ENCODE results near the gene P4HB. TPM values are rescaled to one million over a fixed set of nuclear protein-coding genes. Genes with fewer than 3 reads are reported as not detected.

The P4HB gene
- total and polyA plus RNA-seq, 2 of the 4 experiments (the other 2 are of a cell fraction), result 599 to 932 TPM

GRCh38 chr17:81851423-81851822 is 8.9 kb downstream of the P4HB start:
- H2AFZ ChIP-seq (replicated peaks; ENCODE audit: low read length, poor library complexity), result no peak overlapping the region
- no peak for DNase-seq
- CTCF ChIA-PET, result no interaction called here
- H2AK5ac ChIP-seq (ENCODE audit: low read depth, low read length), result no peak overlapping the region
- dilution Hi-C loops (cut with HindIII; ENCODE audit: low sequenced_read_pairs, unreplicated experiment), result no loop called here
- H2BK20ac ChIP-seq (ENCODE audit: low read depth, low read length), result no peak overlapping the region
- H3K23ac ChIP-seq (ENCODE audit: low read depth, low read length), result no peak overlapping the region
- H3K4ac ChIP-seq (ENCODE audit: low read depth, low read length), result no peak overlapping the region
- in situ Hi-C loops (cut with MboI; ENCODE audit: low sequenced_read_pairs), result no loop called here
- H2BK15ac ChIP-seq (ENCODE audit: low read depth, low read length), result no peak overlapping the region
- H3K56ac ChIP-seq (ENCODE audit: extremely low read depth, insufficient read depth, low read length), result no peak overlapping the region
- no peak overlapping the region for H2BK120ac ChIP-seq (ENCODE audit: low read depth, low read length)
- no peak overlapping the region for H2BK5ac ChIP-seq (ENCODE audit: low read depth, low read length, poor library complexity, severe bottlenecking)
- TF ChIP-seq FOS (IDR thresholded peaks at IDR 0.05; ENCODE audit: low read depth, low read length) (no peak), RAD21 (IDR thresholded peaks at IDR 0.05; ENCODE audit: low read length) (no peak), BHLHE40 (IDR thresholded peaks at IDR 0.05; ENCODE audit: low read depth, low read length) (no peak), RFX5 (IDR thresholded peaks at IDR 0.05; ENCODE audit: low read depth, low read length) (no peak), CEBPB (IDR thresholded peaks at IDR 0.05; ENCODE audit: low read depth, low read length) (no peak), MXI1 (IDR thresholded peaks at IDR 0.05; ENCODE audit: borderline replicate concordance, low read depth, low read length) (no peak), CHD1 (IDR thresholded peaks at IDR 0.05; ENCODE audit: low read depth, low read length) (no peak)
- H3K9ac ChIP-seq (ENCODE audit: low read depth, low read length), result no peak overlapping the region
- H2AK9ac ChIP-seq (replicated peaks; ENCODE audit: low read depth, low read length, poor library complexity), result no peak overlapping the region
- no peak overlapping the region for H4K8ac ChIP-seq (ENCODE audit: low read depth in 2 of 2, low read length in 2 of 2)
- H3K4me3 ChIP-seq (ENCODE audit: insufficient read depth, low read depth, low read length), result no peak overlapping the region
- POLR2A ChIA-PET (ENCODE audit: unreplicated experiment), result no interaction called here
- no peaks in the 10 kb centered on the region for H3K9me3 ChIP-seq (ENCODE audit: control insufficient read depth, insufficient read depth, low read length)
- peaks cover 7% of the 10 kb centered on the region; the same call in 1 of the 2 replicates for H3K9me1 ChIP-seq (ENCODE audit: insufficient read depth, low read length)
- H3K27me3 ChIP-seq (ENCODE audit: control insufficient read depth, insufficient read depth, low read length), result no peaks in the 10 kb centered on the region
- H3K79me1 ChIP-seq (ENCODE audit: low read depth in 1 of 2, low read length in 2 of 2), result peaks cover 9 to 73% of the 10 kb centered on the region in 2 experiments
- H4K91ac ChIP-seq (ENCODE audit: insufficient read depth, low read depth, low read length), result no peak overlapping the region
- ATAC-seq (ENCODE audit: low read depth), result no peak
- BruUV-seq (replicated peaks), result no TSS peak
- 100% methylated on average over 1 of the region's 16 CpGs; no CpG with 5 or more reads in 1 of the 2 experiments for WGBS, 2 experiments (ENCODE audit: extremely low coverage in 2 of 2, insufficient read length in 1 of 2)
- H3K36me3 ChIP-seq (ENCODE audit: control insufficient read depth, insufficient read depth, low read length), result peaks cover 69% of the 10 kb centered on the region
- H3K4me1 ChIP-seq (ENCODE audit: control insufficient read depth, insufficient read depth, low read length), result no peaks in the 10 kb centered on the region
- no peak overlapping the region for H4K5ac ChIP-seq (ENCODE audit: low read depth, low read length)
- no peak overlapping the region for H3K27ac ChIP-seq (ENCODE audit: insufficient read depth, low read length)
- no peak overlapping the region for H3K18ac ChIP-seq (ENCODE audit: low read depth, low read length)
- peaks cover 59% of the 10 kb centered on the region for H4K20me1 ChIP-seq (ENCODE audit: insufficient read depth, low read length)
- H3K14ac ChIP-seq (replicated peaks; ENCODE audit: low read depth, low read length), result no peak overlapping the region
- no peak overlapping the region for H3K4me2 ChIP-seq (ENCODE audit: low read depth, low read length)
- intact Hi-C loops (cut with micrococcal nuclease), result no loop called here
